Raji (cell line): Measurements from ENCODE around the gene TSPAN18.

ENCODE experiments used
- POLR2A ChIP-seq: IDR thresholded peaks from 2 replicates; pipeline ENCODE4 v1.6.1; 2011; ENCODE audit warnings: low read depth, low read length, control low read depth; ENCODE audit not compliant: insufficient read depth

The TSPAN18 gene

DNA sequence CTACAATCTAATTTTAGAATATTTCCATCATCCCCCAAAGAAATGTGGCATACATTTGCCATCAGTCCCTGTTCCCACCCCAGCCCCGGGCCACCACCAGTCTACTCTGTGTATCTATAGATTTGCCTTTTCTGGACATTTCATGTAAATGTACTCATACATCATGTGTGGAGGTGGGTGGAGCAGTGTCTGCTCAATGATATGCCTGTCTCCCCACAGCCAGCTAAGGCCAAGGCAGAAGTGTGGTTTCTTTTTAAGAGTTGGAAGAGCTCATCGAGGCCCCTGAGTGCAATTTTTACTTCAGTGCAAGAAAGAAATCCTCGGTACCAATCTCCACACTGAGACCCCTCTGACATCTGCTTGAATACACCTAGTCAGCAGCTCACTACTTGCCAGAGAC lies 143.4 kb downstream of the TSPAN18 start:
- no peak for TF ChIP-seq POLR2A

DNA sequence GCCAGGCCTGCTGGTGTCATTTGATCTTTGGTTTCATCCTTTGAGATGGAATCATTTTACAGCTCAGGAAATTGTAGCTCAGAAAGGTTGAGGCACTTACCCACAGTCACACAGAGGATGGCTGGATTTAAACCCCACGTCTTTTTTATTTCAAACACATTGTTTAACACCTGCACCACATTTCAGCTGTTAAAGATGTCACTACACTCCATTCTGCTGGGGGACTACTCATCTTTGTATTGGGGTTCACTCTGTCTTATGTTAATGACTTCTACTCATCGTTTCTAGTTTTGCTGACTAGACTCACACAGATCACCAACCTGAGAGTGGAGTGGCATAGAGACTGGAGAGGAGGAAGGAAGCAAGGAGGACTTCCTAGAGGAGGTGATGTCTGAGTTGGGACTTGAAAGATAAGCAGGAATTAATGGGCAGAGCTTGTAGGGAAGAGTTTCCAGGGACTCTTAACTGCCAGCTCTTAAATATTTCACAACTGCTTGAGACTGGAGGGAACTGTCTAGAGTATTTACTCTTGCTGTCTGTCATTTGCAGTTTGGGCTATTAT lies 143.9 kb downstream of the TSPAN18 start:
- no peak for TF ChIP-seq POLR2A

DNA sequence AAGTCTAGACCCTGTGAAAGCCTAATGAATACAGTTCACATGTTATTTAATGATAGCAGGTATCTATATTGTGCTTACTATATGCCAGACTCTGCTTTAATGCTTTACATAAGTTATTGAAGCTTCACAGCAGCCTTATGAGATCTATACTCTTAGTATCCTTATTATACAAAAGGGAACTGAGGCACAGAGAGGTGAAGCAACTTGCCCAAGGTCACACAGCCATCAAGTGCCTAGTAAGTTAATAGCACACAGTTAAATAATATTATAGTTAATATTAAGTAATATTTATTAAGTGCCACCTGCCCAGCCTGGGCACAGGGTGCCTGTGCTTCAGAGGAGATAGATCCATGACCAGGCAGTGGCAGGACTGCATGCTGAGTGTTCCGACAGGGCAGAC lies 145.8 kb downstream of the TSPAN18 start:
- TF ChIP-seq POLR2A, result no peak

DNA sequence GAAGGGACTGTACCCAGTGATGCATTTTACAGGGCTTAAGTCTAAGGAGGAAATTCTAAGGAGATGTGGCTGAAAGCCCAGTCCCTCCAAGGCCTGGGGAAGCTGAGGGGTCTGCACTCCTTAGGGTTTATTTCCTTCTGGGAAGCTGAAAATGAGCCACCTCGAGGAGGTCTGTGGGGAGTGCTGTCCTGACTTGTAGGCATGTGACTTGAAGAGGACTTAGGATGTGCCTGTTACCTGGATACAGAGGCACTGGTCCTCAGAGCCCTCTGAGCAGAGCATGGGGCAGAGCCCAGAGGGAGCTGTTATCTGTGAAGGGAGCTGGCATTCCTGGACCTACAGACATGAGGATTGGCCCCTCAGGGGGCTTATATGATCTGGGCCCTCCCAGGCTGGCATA lies 146.8 kb downstream of the TSPAN18 start:
- no peak for TF ChIP-seq POLR2A

DNA sequence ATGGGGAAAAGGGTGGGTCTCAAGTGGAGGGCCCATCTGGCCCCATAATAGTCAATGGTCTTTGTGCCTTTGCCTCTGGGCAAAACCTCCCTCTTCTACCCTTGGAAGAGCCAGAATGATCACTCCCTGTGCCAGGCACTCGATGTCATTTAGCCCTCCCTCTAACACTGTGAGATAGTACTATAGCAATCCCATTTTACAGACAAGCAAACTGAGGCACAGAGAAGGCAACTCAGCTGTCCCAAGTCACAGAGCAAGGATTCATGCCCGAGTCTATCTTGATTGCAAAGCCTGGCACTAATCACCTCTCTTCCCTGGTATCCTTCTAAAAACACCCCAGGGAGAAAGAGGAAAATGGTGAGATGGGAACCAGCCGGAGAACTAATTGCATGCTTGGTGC lies 147.5 kb downstream of the TSPAN18 start:
- no peak for TF ChIP-seq POLR2A

DNA sequence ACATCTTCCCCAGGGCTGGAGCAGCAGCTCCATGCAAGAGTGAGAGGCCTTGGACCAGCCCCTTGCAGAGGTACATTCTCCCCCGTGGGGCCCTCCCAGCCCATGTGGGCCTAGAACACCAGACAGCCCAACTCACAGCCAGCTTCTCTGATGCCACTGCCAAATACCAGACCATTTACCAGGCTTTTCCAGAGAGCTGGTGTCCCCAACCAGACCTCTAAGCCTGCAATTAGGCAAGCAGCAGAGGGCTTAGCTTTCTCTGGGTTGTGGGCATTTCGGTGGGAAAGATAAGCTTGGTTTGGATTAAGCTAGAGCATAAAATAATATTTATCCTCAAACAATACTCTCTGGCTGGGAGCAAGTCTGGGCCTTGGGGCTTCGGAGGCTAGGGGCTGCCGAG lies 148.3 kb downstream of the TSPAN18 start:
- TF ChIP-seq POLR2A, result no peak

DNA sequence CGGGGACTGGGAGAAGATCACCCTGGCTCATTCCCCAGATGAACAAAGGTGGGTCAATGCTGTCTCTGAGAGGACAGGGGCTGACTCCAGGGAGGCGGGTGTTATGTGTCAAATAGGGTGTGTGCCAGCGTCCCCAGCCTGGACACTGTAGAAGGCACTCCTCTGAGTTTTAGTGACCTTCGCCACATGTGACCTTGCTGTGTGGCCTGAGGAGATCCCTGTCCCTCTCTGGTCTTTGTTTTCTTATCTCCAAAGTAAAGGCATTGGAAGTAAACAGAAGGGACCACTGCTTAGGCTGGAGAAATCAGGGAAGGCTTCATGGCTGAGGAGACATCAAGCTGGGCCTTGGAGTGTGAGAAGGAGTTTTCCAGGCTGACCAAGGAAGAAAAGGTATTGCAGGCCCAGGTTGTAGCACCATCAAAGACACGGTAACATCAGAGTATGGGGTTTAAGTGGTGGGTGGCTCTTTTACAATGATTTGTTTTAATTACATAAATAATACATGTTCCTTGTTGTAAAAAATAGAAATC lies 149.5 kb downstream of the TSPAN18 start:
- no peak for TF ChIP-seq POLR2A

DNA sequence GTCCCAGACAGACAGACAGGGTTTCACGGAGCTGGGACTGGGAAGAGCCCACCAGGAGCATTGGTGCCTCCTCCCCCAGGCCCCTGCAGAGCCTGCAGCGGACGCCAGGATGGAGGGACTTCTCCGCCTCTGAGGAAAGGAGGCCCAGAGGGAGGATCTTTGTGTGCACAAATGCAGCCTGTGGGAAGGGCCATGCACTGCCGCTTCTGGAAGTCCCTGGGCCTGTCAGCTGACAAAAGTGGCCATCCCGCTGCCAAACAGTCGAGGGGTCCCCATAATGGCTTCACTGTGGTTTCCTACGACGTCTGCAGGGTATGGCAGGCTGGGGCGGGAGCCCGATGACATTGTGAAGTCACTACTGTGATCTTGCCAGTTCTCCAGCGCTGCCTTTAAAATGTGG lies 150.1 kb downstream of the TSPAN18 start:
- TF ChIP-seq POLR2A, result no peak

DNA sequence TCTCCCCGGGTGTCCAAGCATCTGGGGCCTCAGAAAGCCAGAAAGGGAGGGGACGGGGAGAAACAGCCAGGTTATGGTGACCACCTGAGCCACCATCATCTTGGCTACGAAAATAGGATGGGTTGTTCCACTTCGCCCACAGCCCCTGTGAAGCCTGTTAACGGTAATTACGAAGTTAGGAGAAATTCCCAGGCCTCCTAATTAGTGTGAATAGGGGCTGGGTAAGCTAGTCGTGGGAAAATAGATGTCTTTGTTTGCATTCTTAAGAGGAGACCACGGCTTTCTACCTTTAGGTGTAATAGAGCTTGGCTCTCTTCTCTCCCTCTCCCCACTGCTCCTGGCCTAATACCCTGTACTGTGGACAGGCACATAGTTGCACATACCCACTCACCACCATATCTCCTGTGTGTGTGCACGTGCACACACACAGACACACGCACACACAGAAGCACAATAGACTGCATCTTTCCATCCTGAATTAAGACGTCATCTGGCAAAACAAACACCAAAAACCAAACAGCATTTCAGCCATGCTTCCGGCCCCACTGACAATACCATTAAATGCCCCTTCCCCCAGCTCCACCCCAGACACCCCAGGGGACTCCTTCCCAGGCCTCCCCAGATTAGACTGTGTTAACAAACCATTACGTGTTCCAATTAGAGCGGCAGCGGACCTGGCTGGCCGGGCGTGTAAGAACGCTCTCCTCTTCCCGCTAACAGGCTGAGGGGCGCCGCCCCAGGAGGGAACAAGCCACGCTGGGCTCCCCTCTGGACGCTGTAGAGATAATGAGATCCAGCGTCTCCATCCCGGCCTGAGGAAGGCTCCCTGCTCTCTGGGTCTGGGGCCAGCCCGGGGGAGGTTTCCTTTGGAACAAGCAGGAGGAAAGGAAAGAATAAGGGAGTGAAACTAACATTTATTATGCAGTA lies 151.1 kb downstream of the TSPAN18 start:
- no peak for TF ChIP-seq POLR2A

DNA sequence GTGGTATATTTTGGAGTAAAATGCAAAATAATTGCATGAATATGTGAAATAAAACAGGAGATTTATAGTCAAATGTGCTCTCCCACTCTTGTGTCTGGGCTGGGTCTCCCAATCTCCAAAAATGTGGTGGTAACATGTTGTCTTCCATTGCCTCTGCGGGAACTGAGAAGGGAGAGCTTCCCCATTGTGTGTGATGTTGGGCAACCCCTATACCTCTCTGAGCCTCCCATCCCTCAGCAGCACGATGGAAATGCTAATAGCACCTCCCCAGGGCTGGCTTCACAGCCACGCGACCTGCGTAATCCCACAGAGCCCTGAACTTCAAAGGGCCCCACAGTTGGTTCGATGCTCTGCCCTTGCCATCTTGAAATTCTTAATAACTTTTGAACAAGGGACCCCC lies 151.9 kb downstream of the TSPAN18 start:
- TF ChIP-seq POLR2A, result no peak

DNA sequence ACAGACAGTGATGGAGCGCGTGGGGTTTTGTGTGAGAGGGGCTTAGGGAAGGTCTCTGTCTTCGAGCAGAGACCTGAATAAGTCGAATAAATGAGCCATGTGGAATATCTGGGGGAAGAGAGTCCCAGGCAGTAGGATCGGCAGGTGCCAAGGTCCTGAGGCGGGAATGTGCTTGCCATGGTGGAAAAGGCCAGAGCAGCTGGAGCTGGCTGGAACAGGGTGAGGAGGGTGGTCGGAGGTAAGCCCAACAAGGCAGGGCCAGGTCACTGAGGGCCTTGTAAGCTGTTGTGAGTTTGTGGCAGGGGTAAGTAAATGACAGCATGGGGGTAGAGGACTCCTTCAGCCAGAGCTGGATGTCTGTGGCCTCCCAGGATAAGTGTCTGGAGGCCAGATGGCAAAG lies 152.7 kb downstream of the TSPAN18 start:
- no peak for TF ChIP-seq POLR2A

DNA sequence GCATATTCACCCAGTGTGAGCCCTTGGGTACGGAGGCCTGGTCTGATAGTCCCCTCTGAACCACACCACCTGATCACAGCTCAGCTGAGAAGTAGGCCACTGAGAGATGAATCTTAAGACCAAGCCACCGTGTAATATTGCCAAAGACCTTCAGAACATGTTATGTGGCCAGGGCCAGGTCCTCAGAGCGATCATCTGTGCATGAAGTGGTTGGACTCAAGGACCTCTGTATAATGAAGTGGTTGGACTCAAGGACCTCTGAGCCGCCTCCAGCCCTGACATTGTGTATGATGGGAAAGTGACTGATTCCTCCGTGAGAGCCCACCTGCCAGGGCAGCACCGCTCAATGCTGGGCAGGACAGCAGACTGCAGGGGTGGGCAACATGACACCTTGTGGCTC lies 153.7 kb downstream of the TSPAN18 start:
- no peak for TF ChIP-seq POLR2A

DNA sequence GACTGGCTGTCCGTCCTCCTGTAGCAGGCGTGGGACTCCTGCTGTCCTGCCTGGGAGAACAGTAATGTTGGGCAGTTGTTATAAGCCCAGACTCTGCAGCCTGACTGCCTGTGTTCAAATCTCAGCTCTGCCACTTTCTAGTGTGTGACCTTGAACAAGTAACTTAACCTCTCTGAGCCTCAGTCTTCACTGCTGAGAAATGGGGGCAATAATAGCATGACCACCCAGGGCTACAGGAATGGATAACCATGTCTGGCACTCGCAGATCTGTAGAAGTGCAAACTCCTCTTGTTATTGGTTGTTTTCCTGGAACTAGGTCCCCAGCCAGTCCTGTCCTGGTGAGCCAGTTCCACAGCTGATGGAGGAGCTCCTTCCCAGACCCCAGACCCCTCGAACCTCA lies 154.2 kb downstream of the TSPAN18 start:
- no peak for TF ChIP-seq POLR2A

DNA sequence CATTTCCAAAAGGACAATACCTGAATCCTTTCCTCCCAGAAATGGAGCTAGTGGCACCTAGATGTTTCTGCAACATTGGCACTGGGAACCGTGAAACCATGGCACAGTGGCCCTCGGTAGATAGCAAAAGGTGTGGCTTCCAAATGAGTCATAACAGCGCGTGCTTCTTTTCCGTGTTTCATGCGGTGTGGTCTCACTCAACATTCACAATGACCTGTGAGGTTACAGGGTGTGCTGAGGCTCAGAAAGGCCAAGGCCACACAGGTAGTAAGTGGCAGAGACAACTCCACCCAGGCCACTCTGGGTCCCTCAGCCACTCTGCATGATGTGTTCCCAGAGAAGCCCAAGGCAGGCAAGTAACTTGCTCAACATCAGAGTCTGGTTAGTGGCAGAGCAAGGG lies 156.5 kb downstream of the TSPAN18 start:
- TF ChIP-seq POLR2A, result no peak

DNA sequence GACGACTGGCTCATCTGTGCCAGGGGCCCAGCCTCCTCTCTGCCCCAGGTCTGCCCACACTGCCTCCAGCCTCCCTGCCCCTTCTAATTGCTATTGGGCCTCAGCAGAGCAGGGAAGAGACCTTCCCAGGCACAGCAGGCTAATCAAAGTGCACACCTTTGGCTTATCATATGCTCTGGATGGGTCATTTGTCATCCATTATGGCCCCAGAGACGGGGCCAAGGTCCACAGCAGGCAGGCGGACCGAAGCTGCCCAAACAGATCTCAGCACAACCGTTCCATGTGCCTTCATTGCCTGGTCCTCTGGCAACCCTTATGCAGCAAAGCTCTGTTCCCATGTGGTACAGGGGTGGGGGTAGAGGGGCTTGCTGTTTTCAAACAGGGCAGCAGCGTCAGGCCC lies 157.3 kb downstream of the TSPAN18 start:
- no peak for TF ChIP-seq POLR2A

DNA sequence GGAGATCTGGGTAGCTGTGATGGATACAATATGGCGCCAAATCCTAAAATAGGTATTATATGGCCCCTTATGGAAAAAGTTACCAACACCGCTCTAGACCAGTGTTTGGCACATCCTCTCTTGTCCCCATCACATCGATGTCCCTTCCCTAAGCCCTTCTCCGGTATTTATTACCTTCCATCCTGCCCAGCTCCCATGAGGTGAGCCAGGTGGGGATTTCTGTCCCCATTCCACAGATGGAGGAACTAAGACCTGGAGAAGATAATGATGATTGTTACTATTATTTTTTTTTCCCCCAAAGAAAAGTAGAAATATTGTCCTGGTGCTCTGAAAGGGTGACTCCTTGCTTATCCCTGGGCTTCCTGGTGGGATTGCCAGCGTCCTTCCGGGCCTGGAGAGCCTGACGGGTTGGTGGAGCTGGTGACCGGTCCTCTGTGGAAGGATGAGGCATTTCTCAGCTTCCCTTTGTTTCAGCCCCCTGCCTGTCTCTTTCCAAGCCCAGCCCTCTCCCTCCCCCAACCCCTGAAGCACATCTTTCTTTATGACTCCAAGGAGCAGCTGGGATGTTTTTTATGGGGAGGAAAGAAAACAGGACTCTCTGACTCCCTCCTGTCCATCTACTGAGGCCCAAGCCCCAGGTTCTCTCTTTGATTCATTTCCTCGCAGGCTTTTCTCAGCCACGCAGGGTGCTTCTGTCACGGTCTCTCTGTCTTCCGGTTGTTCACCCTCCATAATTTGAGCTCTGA lies 158.5 kb downstream of the TSPAN18 start:
- no peak for TF ChIP-seq POLR2A
